ENCODE results near the gene NHP2. TPM values are rescaled to one million over a fixed set of nuclear protein-coding genes. Genes with fewer than 3 reads are reported as not detected.

NHP2 gene
- total and polyA plus RNA-seq, 4 donors = 64.7 to 199 (median 132) TPM

DNA sequence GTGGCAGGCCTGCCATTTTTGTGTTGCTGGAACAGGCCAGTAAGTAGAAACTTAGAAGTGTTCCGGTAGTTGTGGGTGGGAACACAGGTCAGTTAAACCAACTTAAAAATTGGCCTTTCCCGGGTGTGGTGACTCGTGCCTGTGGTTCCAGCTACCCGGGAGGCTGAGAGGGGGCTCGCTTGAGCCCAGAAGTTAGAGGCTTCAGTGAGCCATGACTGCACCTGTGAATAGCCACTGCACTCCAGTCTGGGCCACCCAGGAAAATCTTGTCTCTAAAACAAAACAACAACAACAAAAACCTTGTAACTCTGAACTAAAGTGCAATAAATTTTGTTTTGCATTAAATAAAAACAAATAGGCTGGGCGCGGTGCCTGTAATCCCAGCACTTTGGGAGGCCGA is 1.4 kb upstream of the NHP2 start:
- Histone ChIP-seq H3K27ac (ENCODE audit: low read depth in 1 of 2, low read length in 1 of 2) (no peak overlapping the region), H3K27me3 (ENCODE audit: control insufficient read depth in 3 of 3, insufficient read depth in 3 of 3, low read length in 2 of 3) (no peaks in the 10 kb centered on the region)

DNA sequence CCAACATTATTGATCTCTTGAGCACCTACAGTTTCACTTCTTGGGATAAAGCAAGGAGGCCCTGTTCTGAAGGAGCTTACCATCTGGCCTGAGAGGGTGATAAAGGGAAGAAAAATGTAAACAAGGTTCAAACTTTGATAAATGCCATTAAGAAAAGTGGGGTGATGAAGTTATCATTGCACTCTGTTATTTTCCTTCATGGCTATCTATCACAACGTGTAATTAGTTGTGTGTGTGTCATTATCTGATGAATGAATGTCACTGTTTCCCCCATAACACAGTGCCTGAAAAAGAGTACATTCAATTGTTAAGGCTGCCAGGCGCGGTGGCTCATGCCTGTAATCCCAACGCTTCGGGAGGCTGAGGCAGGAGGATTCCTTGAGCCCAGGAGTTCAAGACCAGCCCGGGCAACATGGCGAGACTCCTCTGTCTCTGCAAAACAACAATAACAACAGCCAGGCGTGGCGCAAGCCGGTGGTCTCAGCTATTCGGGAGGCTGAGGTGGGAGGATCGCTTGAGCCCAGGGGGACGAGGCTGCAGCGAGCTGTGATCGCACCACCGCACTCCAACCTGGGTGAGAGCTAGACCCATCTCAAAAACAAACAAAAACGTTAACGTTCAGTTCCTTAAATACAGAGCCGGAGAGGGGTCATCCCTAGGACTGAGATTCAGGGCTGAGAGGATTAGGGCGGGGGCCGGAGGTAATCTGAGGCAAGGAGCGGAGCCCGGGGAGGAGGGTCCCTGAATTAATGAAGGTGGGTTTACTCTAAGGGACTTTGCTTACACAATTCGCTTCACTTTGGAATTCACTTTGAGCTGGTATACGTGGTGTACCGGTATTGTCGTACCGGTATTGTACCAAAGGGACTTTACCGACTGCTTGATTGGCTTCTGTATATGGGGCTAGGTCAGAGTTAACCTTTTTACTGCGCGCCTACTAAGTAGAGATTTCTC is 917 bp downstream of the NHP2 start:
- peak overlapping the region in 1 of 2 donors; percentile 82 for H3K27ac ChIP-seq (ENCODE audit: low read depth in 1 of 2, low read length in 1 of 2)
- 50 to 54% methylated on average over 31 of the region's 31 CpGs for WGBS, 2 donors
- ATAC-seq (ENCODE audit: insufficient read depth, low FRiP score) = no peak

More for the DNA sequence above, 1.4 kb upstream of the NHP2 start:
- peaks cover 0 to 10% (median 5%) of the 10 kb centered on the region in 5 donors for H3K4me1 ChIP-seq (ENCODE audit: control insufficient read depth in 5 of 5, insufficient read depth in 5 of 5, low read length in 5 of 5)
- DNase-seq (no peak), ATAC-seq (ENCODE audit: insufficient read depth, low FRiP score) (no peak)
- TF ChIP-seq, protein P1, sequence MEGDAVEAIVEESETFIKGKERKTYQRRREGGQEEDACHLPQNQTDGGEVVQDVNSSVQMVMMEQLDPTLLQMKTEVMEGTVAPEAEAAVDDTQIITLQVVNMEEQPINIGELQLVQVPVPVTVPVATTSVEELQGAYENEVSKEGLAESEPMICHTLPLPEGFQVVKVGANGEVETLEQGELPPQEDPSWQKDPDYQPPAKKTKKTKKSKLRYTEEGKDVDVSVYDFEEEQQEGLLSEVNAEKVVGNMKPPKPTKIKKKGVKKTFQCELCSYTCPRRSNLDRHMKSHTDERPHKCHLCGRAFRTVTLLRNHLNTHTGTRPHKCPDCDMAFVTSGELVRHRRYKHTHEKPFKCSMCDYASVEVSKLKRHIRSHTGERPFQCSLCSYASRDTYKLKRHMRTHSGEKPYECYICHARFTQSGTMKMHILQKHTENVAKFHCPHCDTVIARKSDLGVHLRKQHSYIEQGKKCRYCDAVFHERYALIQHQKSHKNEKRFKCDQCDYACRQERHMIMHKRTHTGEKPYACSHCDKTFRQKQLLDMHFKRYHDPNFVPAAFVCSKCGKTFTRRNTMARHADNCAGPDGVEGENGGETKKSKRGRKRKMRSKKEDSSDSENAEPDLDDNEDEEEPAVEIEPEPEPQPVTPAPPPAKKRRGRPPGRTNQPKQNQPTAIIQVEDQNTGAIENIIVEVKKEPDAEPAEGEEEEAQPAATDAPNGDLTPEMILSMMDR (IDR thresholded peaks at IDR 0.05; ENCODE audit: control extremely low read depth, extremely low read depth) = no peak
- peaks cover 0 to 11% (median 7%) of the 10 kb centered on the region in 4 donors for H3K36me3 ChIP-seq (ENCODE audit: control insufficient read depth in 4 of 4, insufficient read depth in 4 of 4, low read length in 4 of 4)
- H3K9ac ChIP-seq (ENCODE audit: insufficient read depth in 1 of 2, low read length in 2 of 2) = no peak overlapping the region
- 82 to 84% methylated on average over 8 of the region's 8 CpGs for WGBS, 2 donors
- no peaks in the 10 kb centered on the region for H3K9me3 ChIP-seq (ENCODE audit: control insufficient read depth in 4 of 4, insufficient read depth in 3 of 4, low read length in 3 of 4)
- no peak overlapping the region for H3K4me3 ChIP-seq

DNA sequence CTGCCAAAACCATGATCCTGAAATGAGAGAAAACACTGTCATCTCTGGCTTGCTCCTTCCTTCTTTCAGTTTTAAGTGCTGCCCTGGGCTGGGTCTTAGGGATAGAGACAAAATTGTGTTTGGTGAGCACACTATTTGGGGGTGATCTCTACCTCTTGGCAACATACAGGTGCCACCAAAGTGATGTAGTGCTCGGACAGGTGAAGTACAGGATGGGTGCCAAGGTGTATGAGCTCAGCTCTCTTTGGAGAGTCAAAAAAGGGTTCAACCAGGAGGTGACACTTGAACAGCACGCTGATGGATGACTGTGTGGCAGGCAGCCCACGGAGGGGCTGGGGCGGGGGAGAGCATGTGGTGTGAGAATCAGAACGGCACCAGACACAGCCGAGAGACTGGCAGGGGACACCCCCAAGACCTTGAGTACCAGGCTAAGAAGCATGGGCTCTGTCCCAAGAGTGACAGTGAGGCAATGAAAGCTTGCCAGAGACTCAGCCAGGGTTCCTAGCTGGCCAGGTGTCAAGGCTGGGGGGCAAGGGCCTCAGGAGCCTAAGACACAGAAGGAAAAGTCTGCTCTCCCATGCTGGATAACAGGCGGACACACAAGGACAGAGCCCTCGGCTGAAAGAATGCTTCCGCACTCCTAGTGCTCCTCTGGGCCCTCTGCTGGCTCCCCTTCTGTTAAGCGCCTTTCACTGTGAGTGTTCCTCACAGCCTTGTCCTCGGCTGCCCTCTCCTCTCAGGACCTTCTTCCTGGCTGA is 2.5 kb downstream of the NHP2 start:
- H3K36me3 ChIP-seq (ENCODE audit: control insufficient read depth in 4 of 4, insufficient read depth in 4 of 4, low read length in 4 of 4) = peaks cover 18 to 43% (median 27%) of the 10 kb centered on the region in 4 donors
- no peak overlapping the region for H3K27ac ChIP-seq (ENCODE audit: low read depth in 1 of 2, low read length in 1 of 2)
- DNase-seq (no peak), ATAC-seq (ENCODE audit: insufficient read depth, low FRiP score) (no peak)
- no peak overlapping the region for H3K9ac ChIP-seq (ENCODE audit: insufficient read depth in 1 of 2, low read length in 2 of 2)
- H3K4me3 ChIP-seq = no peak overlapping the region
- peaks cover 0 to 10% (median 5%) of the 10 kb centered on the region in 5 donors for H3K4me1 ChIP-seq (ENCODE audit: control insufficient read depth in 5 of 5, insufficient read depth in 5 of 5, low read length in 5 of 5)
- 73 to 83% methylated on average over 11 of the region's 11 CpGs for WGBS, 2 donors
- no peaks in the 10 kb centered on the region for H3K9me3 ChIP-seq (ENCODE audit: control insufficient read depth in 4 of 4, insufficient read depth in 3 of 4, low read length in 3 of 4)
- TF ChIP-seq, protein P1 (IDR thresholded peaks at IDR 0.05; ENCODE audit: control extremely low read depth, extremely low read depth) = no peak
- no peaks in the 10 kb centered on the region for H3K27me3 ChIP-seq (ENCODE audit: control insufficient read depth in 3 of 3, insufficient read depth in 3 of 3, low read length in 2 of 3)

More for the DNA sequence above, 917 bp downstream of the NHP2 start:
- Histone ChIP-seq H3K4me1 (ENCODE audit: control insufficient read depth in 5 of 5, insufficient read depth in 5 of 5, low read length in 5 of 5) (peaks cover 0 to 10% (median 5%) of the 10 kb centered on the region in 5 donors), H3K9me3 (ENCODE audit: control insufficient read depth in 4 of 4, insufficient read depth in 3 of 4, low read length in 3 of 4) (no peaks in the 10 kb centered on the region), H3K9ac (ENCODE audit: insufficient read depth in 1 of 2, low read length in 2 of 2) (peak overlapping the region in 1 of 2 donors; percentile 75), H3K36me3 (ENCODE audit: control insufficient read depth in 4 of 4, insufficient read depth in 4 of 4, low read length in 4 of 4) (peaks cover 7 to 28% (median 15%) of the 10 kb centered on the region in 4 donors), H3K27me3 (ENCODE audit: control insufficient read depth in 3 of 3, insufficient read depth in 3 of 3, low read length in 2 of 3) (no peaks in the 10 kb centered on the region), H3K4me3 (peak overlapping the region; percentile 80)
- DNase-seq = no peak
- TF ChIP-seq, protein P1 (IDR thresholded peaks at IDR 0.05; ENCODE audit: control extremely low read depth, extremely low read depth) = no peak
